LoVo (cell line): ENCODE data around the gene CDK6.

Experiments used
- DNase-seq: peaks from one replicate; pipeline ENCODE4 v3.0.0-alpha.2; 2016; ENCODE audit warnings: low spot score

The CDK6 gene

DNA sequence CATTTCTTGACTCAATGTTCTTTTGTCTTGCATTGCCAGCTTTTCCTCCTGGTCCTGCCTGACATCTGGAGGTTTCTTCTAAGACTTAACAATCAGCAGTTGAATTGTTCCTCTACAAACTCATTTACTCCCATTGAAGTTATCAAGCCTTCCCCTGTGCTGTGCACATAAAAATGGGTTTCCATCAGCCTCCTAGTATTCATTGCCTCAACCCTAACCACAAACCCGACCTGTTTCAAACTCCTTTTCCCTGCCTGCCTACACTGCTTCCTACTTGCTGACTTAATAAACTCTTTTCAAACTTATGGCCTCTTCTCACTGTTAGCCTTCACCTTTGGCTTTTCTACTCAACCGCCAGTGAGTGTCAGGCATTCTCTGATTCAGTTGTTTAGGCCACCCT lies 9.4 kb upstream of the CDK6 start:
- DNase-seq, result no peak

GRCh38 chr7:92843781-92844180 lies 7.4 kb upstream of the CDK6 start:
- no peak for DNase-seq

DNA sequence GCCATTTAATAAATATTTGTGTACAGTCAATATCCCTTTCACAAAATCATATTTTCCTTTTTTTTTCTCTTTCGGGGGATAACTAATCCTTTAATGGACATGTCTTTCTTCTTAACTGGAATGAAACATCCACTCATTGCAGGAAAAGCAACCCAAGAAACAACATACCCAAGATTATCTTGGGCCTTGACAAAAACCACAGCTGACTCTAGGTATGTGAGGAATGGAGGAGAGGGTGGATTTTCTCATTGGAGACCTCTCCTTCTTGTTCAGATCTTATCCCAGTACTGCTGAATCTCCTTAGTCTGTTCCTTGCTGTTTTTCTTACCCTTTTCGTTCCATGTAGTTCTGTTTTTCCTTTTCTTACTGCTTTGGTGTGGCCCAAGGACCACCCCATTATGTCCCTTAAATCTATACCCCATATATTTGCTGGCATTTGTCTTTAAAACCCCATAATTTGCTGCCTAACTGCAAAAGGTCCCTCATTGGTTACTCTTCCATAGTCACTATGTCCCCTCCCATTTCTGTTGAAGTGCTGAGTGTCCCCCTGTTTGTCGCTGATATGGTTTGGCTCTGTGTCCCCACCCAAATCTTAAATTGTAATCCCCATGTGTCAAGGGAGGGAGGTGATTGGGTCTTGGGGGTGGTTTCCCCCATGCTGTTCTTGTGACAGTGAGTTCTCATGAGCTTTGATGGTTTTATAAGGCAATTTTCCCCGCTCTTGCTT lies 6.8 kb upstream of the CDK6 start:
- DNase-seq, result no peak

- no peak for DNase-seq
These were observed 4.8 kb upstream of the CDK6 start for GRCh38 chr7:92841192-92841591.

- no peak for DNase-seq
These were observed 3.9 kb upstream of the CDK6 start for GRCh38 chr7:92840316-92840715.

GRCh38 chr7:92839901-92840300 lies 3.5 kb upstream of the CDK6 start:
- no peak for DNase-seq

DNA sequence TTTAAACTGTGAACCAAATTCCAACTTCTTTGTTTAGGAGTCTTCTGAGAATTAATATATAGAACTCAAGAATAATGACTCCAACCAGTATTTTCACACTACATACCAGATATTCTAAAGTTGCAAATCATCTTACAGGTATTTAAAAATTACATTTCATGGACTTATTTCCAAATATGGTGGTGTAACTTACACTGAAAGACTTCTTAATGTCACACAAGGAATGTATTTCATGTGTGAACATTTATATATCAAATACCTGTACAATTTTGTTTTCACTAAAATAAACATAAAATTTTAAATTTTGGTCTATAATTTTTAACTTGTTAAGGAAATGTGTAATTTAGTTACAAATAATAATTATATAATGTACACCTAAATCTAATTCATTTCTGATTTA lies 2.6 kb upstream of the CDK6 start:
- no peak for DNase-seq

- peak; percentile 8 for DNase-seq
These were observed 802 bp upstream of the CDK6 start for GRCh38 chr7:92837000-92837749.

DNA sequence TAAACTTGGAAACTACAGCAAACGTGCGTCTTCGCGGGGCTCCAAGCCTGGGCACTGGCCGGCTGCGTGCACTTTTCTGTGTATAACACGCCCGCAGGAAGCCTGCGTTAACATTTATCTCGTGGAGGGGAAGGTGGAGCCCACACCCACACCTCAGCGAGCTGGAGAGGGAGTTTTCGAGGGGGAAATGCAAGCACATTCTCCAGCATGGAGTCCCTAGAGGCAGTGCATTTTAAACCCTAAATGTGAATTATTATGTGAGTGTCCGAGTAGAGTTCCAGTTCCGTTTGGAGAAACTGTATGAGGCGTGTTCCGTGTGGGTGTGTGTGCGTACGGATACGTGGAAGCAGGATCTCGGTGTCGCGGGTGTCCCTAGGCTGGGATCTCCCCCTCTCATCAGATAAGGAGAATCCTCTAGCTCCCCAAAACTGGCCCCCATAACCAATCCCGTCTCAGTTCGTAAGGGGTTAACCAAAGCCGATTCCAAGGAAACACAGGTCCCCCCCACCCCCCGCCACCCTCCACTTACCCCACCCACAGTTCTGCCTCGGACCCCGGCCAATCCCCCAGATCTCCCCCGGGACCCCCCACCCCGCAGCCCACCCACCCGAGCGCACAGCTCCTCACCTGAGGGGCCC lies 403 bp downstream of the CDK6 start:
- peak; percentile 28 for DNase-seq

DNA sequence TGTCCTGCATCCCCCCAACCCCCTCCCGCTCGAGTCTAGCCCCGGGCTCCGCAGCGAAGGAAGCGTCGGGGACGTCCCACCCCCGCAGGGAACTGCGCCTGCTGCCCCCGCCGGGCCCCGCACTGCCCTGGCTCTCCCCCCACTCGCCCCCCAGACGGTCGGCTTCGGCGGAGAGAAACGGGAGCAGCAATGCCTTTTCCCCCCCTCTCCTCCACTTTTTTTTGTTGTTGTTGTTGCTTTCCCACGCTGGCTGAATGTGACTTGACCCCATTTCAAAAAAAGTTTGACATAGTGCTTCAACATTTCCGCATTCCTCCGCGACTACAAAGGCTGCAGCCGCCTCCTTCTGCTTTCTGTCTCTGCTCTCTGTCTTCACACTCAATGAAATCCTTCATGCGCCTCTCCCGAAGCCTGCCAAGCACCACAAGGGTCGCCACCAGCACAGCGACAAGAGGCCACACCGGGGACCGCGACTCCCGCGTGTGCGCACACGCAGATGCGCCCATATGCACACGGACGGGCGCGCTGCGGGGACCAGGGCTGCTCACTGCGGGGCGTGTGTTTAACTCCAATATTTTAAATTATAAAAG lies 1.0 kb downstream of the CDK6 start:
- peak; percentile 90 for DNase-seq

- peak; percentile 31 for DNase-seq
These were observed 1.7 kb downstream of the CDK6 start for GRCh38 chr7:92834507-92835260.

DNA sequence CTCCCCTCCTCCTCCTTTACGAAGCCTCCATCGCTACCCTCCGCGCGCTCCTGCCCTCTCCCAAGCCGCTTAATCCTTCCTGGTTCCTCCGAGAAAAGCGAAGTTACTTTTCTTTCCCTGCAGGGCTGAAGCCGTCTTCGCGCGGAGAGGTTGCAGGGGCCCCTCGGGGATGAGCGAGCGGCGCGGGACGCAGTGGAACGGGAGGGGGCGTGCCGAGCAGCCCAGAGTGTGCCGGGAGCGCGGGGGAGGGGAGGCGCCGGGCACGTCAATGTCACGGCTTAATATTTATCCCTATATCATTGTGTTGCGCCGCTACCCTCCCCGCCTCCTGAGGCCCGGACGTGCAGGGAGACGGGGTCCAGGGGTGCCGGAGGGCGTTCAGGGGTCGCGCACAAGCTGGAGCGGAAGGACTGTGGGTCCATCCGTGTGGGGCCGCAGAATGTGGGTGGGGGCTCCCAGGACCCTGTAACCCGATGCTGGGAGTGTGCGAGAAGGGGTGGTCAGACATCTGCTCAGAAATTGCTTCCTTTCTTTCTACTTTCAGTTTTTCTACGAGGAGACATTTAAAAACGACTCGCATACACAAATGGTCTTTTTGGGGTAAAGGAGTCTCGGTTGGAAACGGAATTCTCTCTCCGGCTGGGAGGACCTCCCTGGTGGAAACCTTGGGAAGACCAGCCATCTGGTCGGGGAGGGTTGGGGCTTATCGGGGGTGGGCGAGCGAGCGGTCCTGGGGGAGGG lies 2.4 kb downstream of the CDK6 start:
- DNase-seq, result peak; percentile 88

DNA sequence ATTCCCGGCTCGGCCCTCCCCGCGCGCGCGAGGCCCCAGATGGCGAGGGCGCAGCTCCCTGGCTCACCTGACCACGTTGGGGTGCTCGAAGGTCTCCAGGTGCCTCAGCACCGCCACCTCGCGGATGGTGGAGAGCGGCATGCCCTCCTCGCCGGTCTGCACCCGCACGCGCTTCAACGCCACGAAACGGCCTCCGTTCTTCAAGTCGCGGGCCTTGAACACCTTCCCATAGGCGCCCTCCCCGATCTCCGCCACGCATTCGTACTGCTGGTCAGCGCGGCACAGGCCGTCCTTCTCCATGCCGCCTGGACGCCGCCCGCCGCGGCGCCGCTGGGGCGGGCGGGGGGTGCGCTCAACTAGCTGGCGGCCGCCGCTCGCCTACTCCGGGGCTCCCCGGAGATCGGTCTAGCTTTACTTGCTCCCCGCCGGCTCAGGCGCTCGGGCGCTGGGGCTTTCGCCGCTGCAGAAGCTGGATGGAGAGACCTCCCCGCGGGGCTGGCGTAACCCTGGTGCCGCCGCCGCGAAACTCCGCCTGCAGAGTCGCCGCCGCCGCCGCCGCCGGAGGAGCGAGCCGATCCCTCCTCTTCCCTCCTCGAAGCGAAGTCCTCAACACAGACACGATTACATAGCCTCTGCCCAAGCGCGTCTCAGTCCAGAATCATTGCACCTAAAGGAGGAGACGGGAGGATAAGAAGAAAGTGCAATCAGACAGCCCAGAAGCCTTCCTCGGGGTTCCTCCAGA lies 3.2 kb downstream of the CDK6 start:
- peak; percentile 92 for DNase-seq

GRCh38 chr7:92832534-92833023 lies 3.8 kb downstream of the CDK6 start:
- no peak for DNase-seq

GRCh38 chr7:92831716-92832533 lies 4.4 kb downstream of the CDK6 start:
- DNase-seq, result no peak

- no peak for DNase-seq
These were observed 5.8 kb downstream of the CDK6 start for GRCh38 chr7:92830532-92831110.

DNA sequence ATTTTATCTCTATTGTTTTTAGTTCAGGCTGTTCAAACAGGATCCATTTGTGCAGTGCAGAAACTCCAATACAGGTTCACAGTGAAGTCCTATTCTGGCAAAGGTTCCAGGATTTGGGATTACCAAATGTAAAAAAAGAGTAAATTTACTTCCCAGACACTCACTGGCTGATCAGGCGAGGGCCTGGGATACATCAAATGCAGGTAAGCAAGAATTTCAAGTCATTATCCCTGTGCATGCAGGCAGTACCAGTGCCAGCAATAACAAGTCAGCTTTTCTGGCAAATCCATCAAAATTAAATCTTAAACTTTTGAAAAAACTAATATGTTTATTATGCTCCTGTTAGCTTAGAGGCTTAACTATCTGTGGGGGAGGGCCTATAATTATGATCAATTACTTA lies 6.3 kb downstream of the CDK6 start:
- DNase-seq, result no peak

GRCh38 chr7:92827464-92828120 lies 8.8 kb downstream of the CDK6 start:
- DNase-seq, result no peak
